SK-N-MC (cell line): ENCODE measurements around the gene ARPP19.
A peak's percentile ranks its signal among the peaks of the same experiment; 100 is the strongest.

Source experiments
- DNase-seq: peaks from one replicate; pipeline ENCODE4 v3.0.0-alpha.2; 2011; ENCODE audit warnings: low read depth, low spot score
- H3K27ac ChIP-seq: fragments of 200-600 bp; sonication (generic); 2 replicates; pipeline ENCODE4 v1.5.1; 2016; ENCODE audit warnings: mixed run types
- H3K36me3 ChIP-seq: fragments of 200-600 bp; sonication (generic); 2 replicates; pipeline ENCODE4 v1.6.1; 2017; ENCODE audit warnings: antibody characterized with exemption, low read length, mixed read lengths; ENCODE audit not compliant: insufficient read depth
- H3K4me3 ChIP-seq: fragments of 200-600 bp; sonication (generic); 2 replicates; pipeline ENCODE4 v1.5.1; 2016
- H3K9ac ChIP-seq: fragments of 200-600 bp; sonication (generic); 2 replicates; pipeline ENCODE4 v1.8.0; 2017; ENCODE audit warnings: mixed run types, mixed read lengths; ENCODE audit not compliant: insufficient read length
- H3K9me3 ChIP-seq: fragments of 200-600 bp; sonication (generic); 2 replicates; pipeline ENCODE4 v1.6.1; 2017; ENCODE audit warnings: low read depth, mild to moderate bottlenecking, antibody characterized with exemption, low read length, moderate library complexity, mixed read lengths
- EZH2 ChIP-seq: fragments of 200-600 bp; sonication (generic); IDR thresholded peaks from one replicate; pipeline ENCODE4 v1.6.1; 2017; ENCODE audit warnings: antibody characterized with exemption
- FOXP2 ChIP-seq: optimal IDR thresholded peaks from 2 replicates; pipeline ENCODE3; 2011; ENCODE audit warnings: mild to moderate bottlenecking, moderate library complexity; ENCODE audit not compliant: insufficient read depth; ENCODE audit errors: extremely low read length, control extremely low read depth
- POLR2AphosphoS5 ChIP-seq: IDR thresholded peaks from 2 replicates; pipeline ENCODE4 v1.6.1; 2012; ENCODE audit warnings: mild to moderate bottlenecking, low read depth, low read length, borderline replicate concordance

ARPP19 gene

DNA sequence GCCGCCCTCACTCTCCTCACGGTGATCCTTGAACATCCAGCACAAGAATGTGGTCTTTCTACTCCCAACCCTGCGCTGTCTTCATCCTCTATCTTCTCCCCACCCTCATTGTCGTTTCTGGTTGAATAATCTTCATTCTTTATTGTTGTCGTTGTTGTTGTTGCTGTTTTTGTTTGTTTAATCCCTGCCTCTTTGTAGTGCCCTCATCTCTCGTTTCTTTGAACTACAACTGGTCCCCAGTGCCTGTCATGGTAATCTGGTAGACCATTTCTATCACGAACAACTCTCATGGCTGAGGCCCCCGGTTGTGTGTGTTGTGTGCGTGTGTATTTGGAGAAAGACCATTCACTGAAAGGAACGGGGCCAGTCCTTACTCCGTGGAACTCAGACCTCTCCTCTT, 38.9 kb downstream of the ARPP19 start:
- Histone ChIP-seq H3K36me3 (no peaks in the 10 kb centered on the region), H3K9ac (no peak overlapping the region), H3K27ac (no peak overlapping the region), H3K9me3 (no peaks in the 10 kb centered on the region), H3K4me3 (peak overlapping the region; percentile 90; the same call in 1 of the 2 replicates)
- TF ChIP-seq POLR2AphosphoS5 (no peak), EZH2 (no peak), FOXP2 (no peak)
- no peak for DNase-seq

DNA sequence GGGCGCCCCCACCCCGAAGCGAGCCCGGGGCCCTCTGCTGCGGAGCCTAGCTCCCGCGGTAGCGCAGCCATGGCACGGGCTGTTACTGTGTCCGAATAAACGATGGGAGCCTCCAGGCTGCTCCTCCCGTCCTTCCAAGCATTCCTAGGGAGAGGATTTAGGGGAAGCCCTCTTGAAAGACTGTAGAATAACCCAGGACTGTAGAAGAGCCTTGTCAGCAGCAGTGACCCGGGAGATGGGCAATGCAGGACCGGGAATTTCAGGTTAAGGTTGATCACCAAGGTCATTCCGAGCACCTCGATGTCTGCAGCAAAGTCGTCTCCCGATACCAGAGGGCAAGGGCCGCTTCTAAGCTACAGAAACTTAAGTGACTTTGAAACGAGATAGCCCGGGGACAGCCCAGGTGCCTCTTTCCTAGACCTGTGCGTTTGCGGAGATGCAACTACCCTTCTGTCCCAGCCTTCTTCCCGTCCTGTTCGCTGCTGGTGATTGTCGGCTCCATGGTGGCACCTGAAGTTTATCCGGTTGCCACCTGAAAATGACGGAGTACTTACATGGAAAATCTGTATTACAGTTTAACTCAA, 39.4 kb downstream of the ARPP19 start:
- H3K27ac ChIP-seq: no peak overlapping the region
- peak overlapping the region; percentile 90 for H3K4me3 ChIP-seq
- TF ChIP-seq POLR2AphosphoS5: no peak
- TF ChIP-seq EZH2: no peak
- TF ChIP-seq FOXP2: no peak
- H3K9me3 ChIP-seq: no peaks in the 10 kb centered on the region
- no peak for DNase-seq
- peak overlapping the region; percentile 59 for H3K9ac ChIP-seq
- no peaks in the 10 kb centered on the region for H3K36me3 ChIP-seq

DNA sequence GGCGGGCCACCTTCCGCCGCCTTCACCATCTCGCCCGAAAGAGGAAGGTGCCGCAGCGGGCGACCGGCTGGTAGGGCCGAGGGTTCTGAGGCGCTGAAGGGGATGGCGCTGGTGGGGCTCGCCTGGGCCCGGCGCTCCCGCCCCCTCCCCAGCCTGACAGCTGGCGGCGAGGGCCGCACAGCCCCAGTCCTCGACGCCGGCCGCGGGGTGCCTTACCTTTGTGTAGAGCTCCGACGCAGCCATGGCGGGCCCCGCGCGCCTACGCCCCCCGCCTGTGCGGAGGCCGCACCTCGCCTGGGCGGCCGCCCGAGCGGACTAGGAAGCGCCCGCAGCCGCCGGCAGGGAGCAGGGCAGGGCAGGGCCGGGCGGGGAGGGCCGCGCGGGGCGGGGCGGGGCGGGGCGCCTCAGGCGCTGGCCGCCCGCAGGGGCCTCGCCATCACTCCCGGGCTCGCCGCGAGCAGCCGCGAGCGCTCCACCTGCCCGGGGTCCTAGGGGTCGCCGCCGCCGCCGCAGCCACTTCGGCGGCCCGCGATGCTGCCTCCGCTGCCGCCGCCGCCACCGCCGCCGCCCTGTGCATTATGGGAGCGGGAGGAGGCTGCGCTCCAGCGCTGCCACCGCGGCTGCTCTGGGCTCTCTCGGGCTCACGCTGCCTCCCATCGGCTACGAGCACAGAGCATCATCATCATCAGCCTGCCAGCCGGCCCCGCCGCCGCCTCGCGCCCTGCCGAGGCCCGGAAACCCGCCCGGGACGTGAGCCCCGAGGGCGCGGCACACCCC, 40.1 kb downstream of the ARPP19 start, which contains the start of gene MYO5A:
MYO5A (minus strand) TSS at position 317 of the 777 bp plus-strand sequence; CDS start at position 243, 74 bp downstream.
- no peak within 1 kb of the TSS for H3K27ac ChIP-seq
- H3K36me3 ChIP-seq: no peaks in the 10 kb centered on the region
- peak within 1 kb of the TSS; percentile 90 for H3K4me3 ChIP-seq
- no peak for DNase-seq
- peak within 1 kb of the TSS; percentile 68 for H3K9ac ChIP-seq
- no peaks in the 10 kb centered on the region for H3K9me3 ChIP-seq
- no peak for TF ChIP-seq EZH2
- no peak for TF ChIP-seq POLR2AphosphoS5
- no peak for TF ChIP-seq FOXP2

DNA sequence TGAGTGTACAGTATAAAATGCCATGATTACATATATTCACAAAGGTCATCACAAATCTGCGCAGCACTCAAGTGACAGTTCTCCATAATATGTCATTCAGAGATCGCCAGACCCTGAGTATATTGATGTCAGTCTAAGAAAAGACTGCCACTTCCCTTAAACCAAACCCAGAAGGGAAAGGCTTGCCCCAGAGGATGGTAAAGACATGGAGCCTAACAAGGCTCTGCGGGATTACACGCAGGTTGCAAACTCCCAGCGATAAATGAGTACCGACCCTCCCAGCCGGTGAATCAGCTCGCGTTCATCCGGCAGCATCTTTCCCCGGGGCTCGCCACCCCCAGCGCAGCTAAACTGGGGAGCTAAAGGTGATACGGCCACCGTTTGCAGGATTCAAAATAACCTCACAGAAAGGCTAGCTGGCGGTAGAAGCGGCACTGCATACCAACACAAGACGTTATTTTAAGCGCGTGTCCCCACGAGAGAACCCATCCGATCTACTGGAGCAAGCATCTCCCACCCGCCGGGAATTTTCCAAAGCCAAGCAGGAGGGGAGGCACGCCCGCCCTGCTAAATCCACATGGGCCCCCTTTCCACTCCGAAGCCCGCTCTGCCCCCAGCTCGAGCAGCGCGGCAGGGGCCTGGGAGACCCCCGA, 40.8 kb downstream of the ARPP19 start:
- TF ChIP-seq FOXP2: no peak
- no peak for TF ChIP-seq POLR2AphosphoS5
- TF ChIP-seq EZH2: no peak
- Histone ChIP-seq H3K4me3 (peak overlapping the region; percentile 90), H3K9me3 (no peaks in the 10 kb centered on the region), H3K9ac (peak overlapping the region; percentile 68), H3K27ac (no peak overlapping the region), H3K36me3 (no peaks in the 10 kb centered on the region)
- no peak for DNase-seq

DNA sequence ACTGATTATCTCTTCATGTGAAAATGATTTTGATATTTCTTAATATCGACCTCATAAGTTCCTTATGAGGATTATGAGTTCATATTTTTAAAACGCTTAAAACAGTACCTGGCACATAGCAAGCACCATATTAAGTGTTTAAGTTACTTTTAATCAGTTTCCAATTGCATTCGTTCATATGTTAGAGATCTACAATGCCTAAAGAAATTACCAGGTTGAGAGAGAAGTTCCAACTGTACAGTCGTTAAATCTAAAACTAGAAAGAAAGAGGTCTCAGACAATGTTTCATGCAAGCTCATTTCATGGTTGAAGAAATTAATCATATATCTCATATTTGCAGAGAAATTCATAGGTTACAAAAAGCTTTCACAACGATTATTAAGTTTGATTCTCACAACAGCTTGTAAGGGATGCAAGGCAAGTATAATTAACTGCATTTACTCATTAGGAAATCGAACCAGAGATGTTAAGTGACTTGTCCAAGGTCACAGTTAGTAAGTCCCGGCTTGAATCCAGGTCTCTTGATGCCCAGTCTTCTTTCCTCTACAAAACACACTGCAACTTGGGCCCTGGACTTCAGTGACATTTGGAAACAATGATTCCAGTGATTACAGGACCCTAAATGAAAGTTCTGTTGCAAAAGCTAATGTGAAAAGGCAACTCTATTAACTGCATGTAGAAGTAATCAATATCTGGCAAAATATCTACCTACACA, 41.5 kb downstream of the ARPP19 start:
- Histone ChIP-seq H3K9me3 (no peaks in the 10 kb centered on the region), H3K4me3 (peak overlapping the region; percentile 90), H3K36me3 (no peaks in the 10 kb centered on the region), H3K27ac (no peak overlapping the region), H3K9ac (no peak overlapping the region)
- no peak for DNase-seq
- TF ChIP-seq POLR2AphosphoS5: no peak
- TF ChIP-seq EZH2: no peak
- TF ChIP-seq FOXP2: no peak

DNA sequence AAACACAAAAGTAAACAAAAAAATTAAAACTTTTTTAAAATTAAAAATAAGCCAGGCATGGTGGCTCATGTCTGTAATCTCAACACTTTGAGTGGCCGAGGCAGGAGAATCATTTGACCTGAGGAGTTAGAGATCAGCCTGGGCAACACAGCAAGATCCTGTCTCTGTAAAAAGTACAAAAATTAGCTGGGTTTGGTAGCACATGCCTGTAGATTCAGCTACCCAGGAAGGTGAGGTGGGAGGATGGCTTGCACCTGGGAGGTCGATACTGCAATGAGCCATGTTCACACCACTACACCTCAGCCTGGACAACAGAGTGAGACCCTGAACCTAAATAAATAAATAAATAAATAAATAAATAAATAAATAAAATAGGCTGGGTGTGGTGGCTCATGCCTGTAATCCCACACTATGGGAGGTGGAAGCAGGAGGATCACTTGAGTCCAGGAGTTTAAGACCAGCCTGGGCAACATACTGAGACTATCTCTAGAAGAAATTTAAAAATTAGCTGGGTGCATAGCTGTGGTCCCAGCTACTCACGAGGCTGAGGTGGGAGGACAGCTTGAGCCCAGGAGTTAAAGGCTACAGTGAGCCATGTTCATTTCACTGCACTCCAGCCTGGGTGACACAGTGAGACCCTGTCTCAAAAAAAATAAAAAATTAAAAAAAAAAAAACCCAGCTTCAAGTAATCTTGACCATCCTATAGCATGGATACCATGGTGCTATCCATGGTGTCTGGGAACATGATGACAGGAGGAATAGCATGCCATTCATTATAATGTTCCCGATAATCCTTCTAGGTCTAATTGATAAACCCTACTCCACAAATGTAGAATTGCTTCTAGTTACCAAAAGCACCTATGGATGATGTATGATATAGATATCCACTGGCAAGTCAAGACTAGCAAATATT, 44.4 kb downstream of the ARPP19 start:
- H3K36me3 ChIP-seq: no peaks in the 10 kb centered on the region
- H3K27ac ChIP-seq: no peak overlapping the region
- H3K4me3 ChIP-seq: no peak overlapping the region
- H3K9ac ChIP-seq: no peak overlapping the region
- no peaks in the 10 kb centered on the region for H3K9me3 ChIP-seq
- TF ChIP-seq EZH2: no peak
- no peak for TF ChIP-seq FOXP2
- TF ChIP-seq POLR2AphosphoS5: no peak
- DNase-seq: no peak

DNA sequence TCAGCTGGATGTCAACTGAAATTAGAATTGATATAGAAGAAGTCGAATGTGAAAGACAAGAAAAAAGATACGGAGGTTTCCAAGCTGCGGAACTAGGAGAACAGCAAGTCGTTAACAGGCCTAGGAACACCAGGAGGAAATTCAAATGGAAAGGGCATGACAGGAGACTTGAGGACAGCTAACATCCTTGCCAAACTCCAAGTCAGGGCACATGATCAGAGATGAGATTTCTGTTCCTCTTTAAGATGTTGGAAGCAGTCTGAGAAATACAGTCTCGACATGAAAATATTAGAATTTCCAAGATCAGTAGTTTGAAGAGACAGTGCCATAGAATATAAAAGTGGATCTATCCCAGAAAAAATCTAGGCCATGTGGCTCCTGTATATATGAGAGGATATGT, 45.2 kb downstream of the ARPP19 start:
- H3K9me3 ChIP-seq: no peaks in the 10 kb centered on the region
- H3K27ac ChIP-seq: no peak overlapping the region
- DNase-seq: no peak
- no peak overlapping the region for H3K4me3 ChIP-seq
- no peaks in the 10 kb centered on the region for H3K36me3 ChIP-seq
- no peak overlapping the region for H3K9ac ChIP-seq
- no peak for TF ChIP-seq EZH2
- TF ChIP-seq FOXP2: no peak
- no peak for TF ChIP-seq POLR2AphosphoS5
